Measurements from ENCODE around the gene TMC5.

DNA sequence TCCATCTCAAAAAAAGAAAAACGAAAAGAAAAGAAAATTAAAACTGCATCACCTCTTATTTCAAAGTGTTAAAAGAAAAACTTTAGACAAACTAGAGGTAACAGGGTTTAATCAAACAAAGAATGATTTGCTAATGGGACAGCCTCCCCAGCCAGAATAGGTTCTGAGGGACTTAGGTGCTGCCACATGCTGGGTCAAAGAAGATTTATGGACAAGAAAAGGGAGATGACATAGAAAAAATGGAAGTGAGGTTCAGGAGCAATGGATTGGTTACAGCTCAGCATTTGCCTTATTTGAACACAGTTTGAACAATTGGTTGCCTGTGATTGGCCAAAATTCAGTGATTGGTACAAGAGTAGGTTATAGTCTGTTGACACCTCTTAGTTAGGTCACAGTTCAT is 21.1 kb downstream of the TMC5 start:
- TF ChIP-seq, protein P1, sequence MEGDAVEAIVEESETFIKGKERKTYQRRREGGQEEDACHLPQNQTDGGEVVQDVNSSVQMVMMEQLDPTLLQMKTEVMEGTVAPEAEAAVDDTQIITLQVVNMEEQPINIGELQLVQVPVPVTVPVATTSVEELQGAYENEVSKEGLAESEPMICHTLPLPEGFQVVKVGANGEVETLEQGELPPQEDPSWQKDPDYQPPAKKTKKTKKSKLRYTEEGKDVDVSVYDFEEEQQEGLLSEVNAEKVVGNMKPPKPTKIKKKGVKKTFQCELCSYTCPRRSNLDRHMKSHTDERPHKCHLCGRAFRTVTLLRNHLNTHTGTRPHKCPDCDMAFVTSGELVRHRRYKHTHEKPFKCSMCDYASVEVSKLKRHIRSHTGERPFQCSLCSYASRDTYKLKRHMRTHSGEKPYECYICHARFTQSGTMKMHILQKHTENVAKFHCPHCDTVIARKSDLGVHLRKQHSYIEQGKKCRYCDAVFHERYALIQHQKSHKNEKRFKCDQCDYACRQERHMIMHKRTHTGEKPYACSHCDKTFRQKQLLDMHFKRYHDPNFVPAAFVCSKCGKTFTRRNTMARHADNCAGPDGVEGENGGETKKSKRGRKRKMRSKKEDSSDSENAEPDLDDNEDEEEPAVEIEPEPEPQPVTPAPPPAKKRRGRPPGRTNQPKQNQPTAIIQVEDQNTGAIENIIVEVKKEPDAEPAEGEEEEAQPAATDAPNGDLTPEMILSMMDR (conservative IDR thresholded peaks at IDR 0.05; ENCODE audit: low read depth, low read length) = no peak
- no peak for TF ChIP-seq POLR2A (IDR thresholded peaks at IDR 0.05; ENCODE audit: low read depth, low read length)
- no peak for TF ChIP-seq RAD21 (IDR thresholded peaks at IDR 0.05; ENCODE audit: low read length)

All from IMR-90 (cell line).